Measurements from ENCODE around the gene TBX1.
A peak's percentile ranks its signal among the peaks of the same experiment; 100 is the strongest.

Gene TBX1

DNA sequence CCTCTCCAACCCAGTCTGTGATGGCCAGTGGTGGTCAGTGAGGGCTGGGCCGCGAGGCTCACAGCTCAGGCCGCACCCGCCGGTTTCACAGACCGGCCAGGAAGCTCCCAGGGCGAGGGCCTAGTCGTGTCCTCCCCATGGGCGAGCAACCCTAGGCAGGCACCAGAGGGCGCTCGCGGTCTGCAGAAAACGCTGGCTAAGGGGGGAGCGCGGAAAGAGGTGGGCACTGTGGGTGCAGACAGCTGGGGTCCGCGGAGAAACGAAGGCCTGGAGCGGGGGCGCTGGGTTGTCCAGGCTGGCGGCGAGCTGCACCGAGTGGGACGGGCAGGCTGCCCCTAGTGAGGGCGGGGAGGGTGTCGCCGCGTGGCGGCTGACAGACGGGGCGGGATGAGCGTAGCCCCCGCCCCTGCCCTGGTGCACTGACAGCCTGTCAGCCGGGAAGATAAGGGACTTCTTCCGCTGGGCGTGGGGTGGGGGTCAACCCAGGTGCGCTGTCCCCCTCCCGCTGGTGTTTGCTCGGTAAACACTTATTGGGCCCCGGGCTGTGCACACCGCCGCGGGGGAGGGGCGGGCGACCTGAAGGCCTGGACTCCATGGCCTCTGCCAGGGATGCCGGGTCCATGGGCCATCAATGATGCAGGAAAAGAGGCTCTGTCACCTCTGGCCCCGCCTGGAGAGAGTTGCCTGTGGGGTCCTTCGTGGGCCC is 29.8 kb upstream of the TBX1 start:
- Histone ChIP-seq H3K36me3 (no peaks in the 10 kb centered on the region), H3K9me3 (ENCODE audit: severe bottlenecking) (no peaks in the 10 kb centered on the region), H3K27me3 (ENCODE audit: insufficient read depth, low read depth, severe bottlenecking) (no peaks in the 10 kb centered on the region), H3K4me3 (ENCODE audit: low read depth, low read length) (peak overlapping the region; percentile 51), H3K27ac (no peak overlapping the region; the same call in 1 of the 2 replicates)
- TF ChIP-seq, protein P1, sequence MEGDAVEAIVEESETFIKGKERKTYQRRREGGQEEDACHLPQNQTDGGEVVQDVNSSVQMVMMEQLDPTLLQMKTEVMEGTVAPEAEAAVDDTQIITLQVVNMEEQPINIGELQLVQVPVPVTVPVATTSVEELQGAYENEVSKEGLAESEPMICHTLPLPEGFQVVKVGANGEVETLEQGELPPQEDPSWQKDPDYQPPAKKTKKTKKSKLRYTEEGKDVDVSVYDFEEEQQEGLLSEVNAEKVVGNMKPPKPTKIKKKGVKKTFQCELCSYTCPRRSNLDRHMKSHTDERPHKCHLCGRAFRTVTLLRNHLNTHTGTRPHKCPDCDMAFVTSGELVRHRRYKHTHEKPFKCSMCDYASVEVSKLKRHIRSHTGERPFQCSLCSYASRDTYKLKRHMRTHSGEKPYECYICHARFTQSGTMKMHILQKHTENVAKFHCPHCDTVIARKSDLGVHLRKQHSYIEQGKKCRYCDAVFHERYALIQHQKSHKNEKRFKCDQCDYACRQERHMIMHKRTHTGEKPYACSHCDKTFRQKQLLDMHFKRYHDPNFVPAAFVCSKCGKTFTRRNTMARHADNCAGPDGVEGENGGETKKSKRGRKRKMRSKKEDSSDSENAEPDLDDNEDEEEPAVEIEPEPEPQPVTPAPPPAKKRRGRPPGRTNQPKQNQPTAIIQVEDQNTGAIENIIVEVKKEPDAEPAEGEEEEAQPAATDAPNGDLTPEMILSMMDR (IDR thresholded peaks at IDR 0.05; ENCODE audit: low read depth, low read length): peak; percentile 90
- DNase-seq: peak; percentile 81

DNA sequence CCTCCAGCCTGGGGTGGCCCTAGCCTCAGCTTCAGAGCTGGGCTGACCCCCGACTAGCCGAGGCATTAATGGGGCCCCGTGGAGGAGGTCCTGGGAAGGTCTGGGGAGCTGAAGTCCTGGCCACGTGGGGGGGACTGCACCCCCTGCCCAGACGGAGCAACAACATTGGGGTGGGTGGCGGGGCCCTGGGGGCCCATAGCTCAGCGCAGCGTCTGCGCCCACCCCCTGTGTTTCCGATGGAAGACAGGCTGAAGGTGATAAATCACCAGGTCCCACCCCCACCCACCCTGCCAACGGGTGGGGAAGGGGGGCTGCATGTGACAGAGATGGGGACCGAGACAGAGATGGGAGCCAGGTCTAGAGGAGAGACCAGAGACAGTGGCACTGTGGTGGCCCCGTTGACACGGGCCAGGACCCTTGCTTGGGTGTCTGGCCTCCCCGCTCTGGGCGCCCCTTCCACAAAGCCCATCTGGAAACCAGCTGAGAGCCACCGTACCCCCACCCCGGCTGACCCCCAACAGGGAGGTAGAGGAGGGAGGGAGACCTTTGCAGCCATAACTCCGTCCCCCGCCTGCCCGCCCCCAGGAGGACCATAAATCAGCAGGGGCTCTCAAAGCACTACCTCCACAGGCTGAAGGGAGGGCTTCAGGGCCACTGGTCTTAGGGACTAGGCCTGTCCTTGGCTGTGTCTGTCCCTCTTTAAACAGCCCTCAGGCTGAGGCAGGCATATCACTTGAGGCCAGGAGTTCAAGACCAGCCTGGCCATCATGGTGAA is 29.0 kb upstream of the TBX1 start:
- no peaks in the 10 kb centered on the region for H3K9me3 ChIP-seq (ENCODE audit: severe bottlenecking)
- no peak for DNase-seq
- no peaks in the 10 kb centered on the region for H3K36me3 ChIP-seq
- TF ChIP-seq, protein P1 (IDR thresholded peaks at IDR 0.05; ENCODE audit: low read depth, low read length): no peak
- H3K27ac ChIP-seq: no peak overlapping the region
- no peak overlapping the region for H3K4me3 ChIP-seq (ENCODE audit: low read depth, low read length)
- H3K27me3 ChIP-seq (ENCODE audit: insufficient read depth, low read depth, severe bottlenecking): no peaks in the 10 kb centered on the region

DNA sequence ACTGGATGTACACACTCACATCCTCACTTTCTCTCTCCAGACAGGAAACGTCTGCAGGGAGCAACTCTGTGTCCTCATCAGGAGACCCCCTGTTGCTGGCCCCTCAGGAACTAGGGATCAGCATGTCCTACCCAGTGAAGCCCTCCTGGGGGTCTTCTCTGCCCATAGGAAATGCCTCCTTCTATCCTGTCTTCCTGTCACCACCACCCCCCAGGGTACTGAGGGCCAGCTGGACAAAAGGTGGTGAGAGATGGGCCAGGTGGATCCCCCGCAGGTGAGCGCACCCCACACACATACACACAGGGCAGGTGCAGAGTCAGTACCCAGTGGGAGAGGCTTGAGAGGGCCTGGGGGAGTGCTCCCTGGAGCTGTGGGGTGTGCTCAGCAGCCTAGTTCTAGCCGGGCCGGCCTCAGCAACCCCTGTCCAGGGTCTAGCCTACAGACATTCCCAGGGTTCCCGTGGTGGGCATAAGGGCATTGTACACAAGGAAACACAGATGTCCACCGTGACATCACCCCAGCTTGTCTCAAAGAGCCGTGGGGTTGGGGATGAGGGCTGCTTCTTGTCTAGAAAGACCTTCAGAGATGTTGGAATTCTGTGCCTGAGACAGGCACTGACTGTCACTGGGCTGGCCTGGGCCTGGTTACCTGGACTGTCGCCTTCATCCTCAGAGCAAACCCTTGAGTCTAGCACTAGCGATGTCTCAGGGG is 28.0 kb upstream of the TBX1 start:
- TF ChIP-seq, protein P1 (IDR thresholded peaks at IDR 0.05; ENCODE audit: low read depth, low read length): no peak
- no peak overlapping the region for H3K27ac ChIP-seq
- no peaks in the 10 kb centered on the region for H3K27me3 ChIP-seq (ENCODE audit: insufficient read depth, low read depth, severe bottlenecking)
- H3K4me3 ChIP-seq (ENCODE audit: low read depth, low read length): no peak overlapping the region
- no peak for DNase-seq
- no peaks in the 10 kb centered on the region for H3K36me3 ChIP-seq
- H3K9me3 ChIP-seq (ENCODE audit: severe bottlenecking): no peaks in the 10 kb centered on the region

DNA sequence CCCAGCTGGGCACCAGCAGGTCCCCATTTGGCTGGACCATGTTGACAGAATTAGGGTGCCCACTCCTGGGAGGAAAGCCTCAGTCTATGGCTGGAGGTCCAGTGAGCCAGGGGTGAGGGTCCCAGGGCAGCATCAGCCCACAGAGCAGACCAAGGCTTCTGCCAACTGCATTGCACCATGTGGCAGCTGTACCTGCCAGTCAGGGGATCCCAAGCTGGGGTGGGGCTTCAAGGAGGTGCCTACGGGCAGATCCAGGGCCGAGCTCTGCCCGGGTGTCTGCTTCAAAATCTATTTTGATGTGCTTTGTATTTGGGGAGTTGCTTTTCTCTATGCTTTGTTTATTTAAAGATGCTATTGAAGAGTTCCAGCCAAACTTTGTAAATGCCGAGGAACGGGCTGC is 26.8 kb upstream of the TBX1 start:
- no peak for DNase-seq
- Histone ChIP-seq H3K36me3 (no peaks in the 10 kb centered on the region), H3K27ac (no peak overlapping the region), H3K4me3 (ENCODE audit: low read depth, low read length) (no peak overlapping the region), H3K27me3 (ENCODE audit: insufficient read depth, low read depth, severe bottlenecking) (no peaks in the 10 kb centered on the region), H3K9me3 (ENCODE audit: severe bottlenecking) (no peaks in the 10 kb centered on the region)
- TF ChIP-seq, protein P1 (IDR thresholded peaks at IDR 0.05; ENCODE audit: low read depth, low read length): no peak

DNA sequence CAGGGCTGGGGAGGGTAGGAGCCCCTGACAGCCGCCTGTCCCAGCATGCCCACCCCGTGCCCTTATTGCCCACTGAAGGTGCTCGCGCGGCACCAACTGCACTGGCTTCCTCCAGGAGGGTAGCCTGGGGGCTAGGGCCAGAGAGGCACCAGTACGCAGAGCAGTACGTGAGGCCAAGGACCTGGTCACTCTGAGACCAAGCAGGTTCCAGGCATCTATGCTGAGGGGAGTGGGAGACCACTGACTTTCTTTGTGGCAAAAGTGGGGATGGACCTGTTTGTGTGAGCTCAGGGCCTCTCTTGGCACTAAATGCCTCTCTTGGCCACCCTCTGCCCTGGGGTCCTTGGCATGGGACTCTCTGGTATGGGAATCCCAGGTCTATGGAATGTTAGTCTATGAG is 26.4 kb upstream of the TBX1 start:
- no peaks in the 10 kb centered on the region for H3K27me3 ChIP-seq (ENCODE audit: insufficient read depth, low read depth, severe bottlenecking)
- H3K27ac ChIP-seq: no peak overlapping the region
- TF ChIP-seq, protein P1 (IDR thresholded peaks at IDR 0.05; ENCODE audit: low read depth, low read length): no peak
- H3K9me3 ChIP-seq (ENCODE audit: severe bottlenecking): no peaks in the 10 kb centered on the region
- no peaks in the 10 kb centered on the region for H3K36me3 ChIP-seq
- DNase-seq: no peak
- no peak overlapping the region for H3K4me3 ChIP-seq (ENCODE audit: low read depth, low read length)

All from WERI-Rb-1 (cell line).